Sigmoid colon (tissue), 4 donors: ENCODE data around the gene CELF1.

Experiments
- CTCF ChIP-seq, 4 experiments: fragments of 450-650 bp in 3 of 4; fragments of 200-600 bp in 1 of 4; IDR thresholded peaks; one replicate each; pipeline ENCODE4 v1.5.1; 2016 to 2019; ENCODE audit warnings: antibody characterized with exemption in 4 of 4, mild to moderate bottlenecking in 3 of 4, moderate library complexity in 2 of 4
- POLR2A ChIP-seq, 2 donors: fragments of 450-650 bp; IDR thresholded peaks; one replicate each; pipeline ENCODE4 v1.6.1; 2016; ENCODE audit warnings: antibody characterized with exemption in 2 of 2, mild to moderate bottlenecking in 2 of 2, moderate library complexity in 2 of 2
- POLR2AphosphoS5 ChIP-seq, 4 donors: sonication (generic); formaldehyde crosslinking; IDR thresholded peaks; one replicate each; pipeline ENCODE4 v1.6.1; 2017; ENCODE audit warnings: antibody characterized with exemption in 4 of 4

- TF ChIP-seq CTCF (IDR thresholded peaks at IDR 0.05) (no peak), POLR2AphosphoS5 (IDR thresholded peaks at IDR 0.05) (no peak), POLR2A (IDR thresholded peaks at IDR 0.05) (no peak)
These were observed 103.4 kb downstream of the CELF1 start for GRCh38 chr11:47449541-47449940.
